Mesothelial cell of epicardium (in vitro differentiated cells): ENCODE measurements around the gene PRM3. TPM values are rescaled to one million over a fixed set of nuclear protein-coding genes. Genes with fewer than 3 reads are reported as not detected.

Experiments
- DNase-seq, 2 experiments: peaks; one replicate each; pipeline ENCODE4 v3.0.0; 2021; ENCODE audit warnings: low spot score in 2 of 2; ENCODE audit not compliant: unreplicated experiment in 2 of 2
- H3K27ac Mint-ChIP-seq: 2 replicates; pipeline ENCODE4 v1.8.0; 2021; ENCODE audit warnings: mixed read lengths
- H3K27me3 Mint-ChIP-seq: 2 replicates; pipeline ENCODE4 v1.8.0; 2021; ENCODE audit warnings: low read depth, mixed read lengths
- H3K36me3 Mint-ChIP-seq: 2 replicates; pipeline ENCODE4 v1.8.0; 2021; ENCODE audit warnings: mixed read lengths
- H3K4me1 Mint-ChIP-seq: 2 replicates; pipeline ENCODE4 v1.8.0; 2021; ENCODE audit warnings: mixed read lengths
- H3K4me3 Mint-ChIP-seq: 2 replicates; pipeline ENCODE4 v1.8.0; 2021; ENCODE audit warnings: mild to moderate bottlenecking, moderate library complexity, mixed read lengths
- H3K9me3 Mint-ChIP-seq: 2 replicates; pipeline ENCODE4 v1.8.0; 2021; ENCODE audit warnings: mixed read lengths
- CTCF ChIP-seq: fragments of 200-600 bp; sonication (generic); IDR thresholded peaks from one replicate; pipeline ENCODE4 v1.5.0; 2021; ENCODE audit warnings: antibody characterized with exemption; ENCODE audit not compliant: unreplicated experiment
- total RNA-seq: library from RNA; stranded (reverse); gene quantifications from 3 replicates; pipeline ENCODE4 v1.2.1, GENCODE V29; 2021

PRM3 gene
- total RNA-seq, 1 donor from 2014 or later = not detected

- H3K27ac Mint-ChIP-seq = peak overlapping the region; percentile 75
- no peak overlapping the region for H3K4me3 Mint-ChIP-seq
- H3K4me1 Mint-ChIP-seq = peaks cover 27% of the 10 kb centered on the region
- H3K9me3 Mint-ChIP-seq = no peaks in the 10 kb centered on the region
- no peaks in the 10 kb centered on the region for H3K27me3 Mint-ChIP-seq
- no peaks in the 10 kb centered on the region for H3K36me3 Mint-ChIP-seq
- TF ChIP-seq CTCF = no peak
- no peak for DNase-seq
Measured at GRCh38 chr16:11307639-11308492, 34.4 kb upstream of the PRM3 start.

- Mint-ChIP-seq H3K9me3 (no peaks in the 10 kb centered on the region), H3K27ac (no peak overlapping the region), H3K4me3 (no peak overlapping the region), H3K36me3 (no peaks in the 10 kb centered on the region), H3K27me3 (no peaks in the 10 kb centered on the region), H3K4me1 (peaks cover 24% of the 10 kb centered on the region)
- no peak for TF ChIP-seq CTCF
- DNase-seq = no peak
Measured at GRCh38 chr16:11306997-11307638, 33.7 kb upstream of the PRM3 start.

- Mint-ChIP-seq H3K4me1 (peaks cover 29% of the 10 kb centered on the region), H3K36me3 (no peaks in the 10 kb centered on the region), H3K9me3 (no peaks in the 10 kb centered on the region), H3K27me3 (no peaks in the 10 kb centered on the region), H3K4me3 (no peak overlapping the region), H3K27ac (no peak overlapping the region)
- no peak for DNase-seq
- no peak for TF ChIP-seq CTCF
Measured at GRCh38 chr16:11306381-11306780, 33.0 kb upstream of the PRM3 start.

GRCh38 chr16:11303405-11304138 is 30.1 kb upstream of the PRM3 start:
- Mint-ChIP-seq H3K4me1 (peaks cover 30% of the 10 kb centered on the region), H3K9me3 (no peaks in the 10 kb centered on the region), H3K27me3 (no peaks in the 10 kb centered on the region), H3K36me3 (no peaks in the 10 kb centered on the region), H3K27ac (peak overlapping the region; percentile 93), H3K4me3 (peak overlapping the region; percentile 20)
- TF ChIP-seq CTCF = no peak
- DNase-seq = peak; percentile 46 to 58

GRCh38 chr16:11302977-11303376 is 29.5 kb upstream of the PRM3 start:
- TF ChIP-seq CTCF = no peak
- H3K4me1 Mint-ChIP-seq = peaks cover 27% of the 10 kb centered on the region
- H3K36me3 Mint-ChIP-seq = no peaks in the 10 kb centered on the region
- H3K4me3 Mint-ChIP-seq = peak overlapping the region; percentile 11
- no peak for DNase-seq
- H3K27me3 Mint-ChIP-seq = no peaks in the 10 kb centered on the region
- H3K9me3 Mint-ChIP-seq = no peaks in the 10 kb centered on the region
- H3K27ac Mint-ChIP-seq = peak overlapping the region; percentile 93
